HuH-7.5 (cell line): ENCODE data around the gene ZNF385B.

Experiments used
- DNase-seq: peaks from one replicate; pipeline ENCODE4 v3.0.0; 2011; ENCODE audit warnings: low spot score

Gene ZNF385B

DNA sequence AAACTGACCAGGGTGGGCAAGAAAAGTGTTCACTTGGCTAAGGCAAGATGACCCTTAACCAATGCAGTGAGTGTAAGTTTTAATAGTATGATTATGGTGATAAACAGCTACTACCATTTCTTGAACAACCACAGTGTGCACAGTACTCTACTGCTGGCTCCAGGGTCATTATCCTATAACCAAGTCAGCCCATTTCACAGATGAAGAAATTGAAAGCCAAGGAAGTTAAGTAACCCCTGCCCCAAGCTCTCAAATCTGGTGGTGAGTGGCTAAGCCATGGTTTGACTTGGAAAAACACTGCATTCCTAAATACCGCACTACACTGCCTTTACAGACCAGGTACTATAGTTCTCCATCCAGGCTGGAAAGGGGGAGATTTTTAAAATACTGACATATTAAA lies 5.7 kb downstream of the ZNF385B start:
- DNase-seq, result no peak

DNA sequence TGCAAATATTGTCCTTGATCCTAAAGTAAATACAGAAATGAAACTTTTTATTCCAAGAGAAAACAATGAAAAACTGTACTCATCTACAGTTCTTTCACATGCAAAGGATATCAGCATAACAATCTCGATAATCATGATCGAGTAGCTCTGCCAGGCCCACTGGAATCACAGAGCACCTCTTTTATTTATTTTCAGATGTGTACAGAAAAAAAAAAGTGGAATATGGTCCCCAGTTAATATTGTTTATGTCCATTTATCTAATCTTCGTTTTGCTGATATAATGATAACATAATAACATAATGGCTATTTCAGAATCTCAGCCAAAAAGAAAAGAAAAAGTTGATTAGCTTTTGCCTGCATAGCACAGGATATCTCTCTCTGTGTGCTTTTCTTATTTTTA lies 6.5 kb downstream of the ZNF385B start:
- no peak for DNase-seq

DNA sequence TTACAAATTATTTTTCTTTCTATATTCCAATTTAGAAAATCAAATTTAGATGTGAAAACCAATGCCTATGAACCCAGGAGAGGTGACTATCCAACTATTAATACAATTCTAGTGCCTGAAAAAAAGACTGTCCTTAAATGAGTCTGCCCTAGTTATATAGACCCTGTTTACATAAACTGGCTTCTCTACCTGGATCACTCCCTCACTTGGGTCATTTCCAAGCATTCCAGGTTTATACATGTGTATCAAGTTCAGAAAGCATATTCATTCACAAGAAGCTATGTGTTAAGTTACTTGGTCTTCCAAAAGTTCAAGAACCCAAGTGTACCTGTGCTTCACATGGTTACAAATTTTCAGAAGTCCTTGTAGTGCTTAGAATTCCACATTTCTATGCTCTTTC lies 8.3 kb downstream of the ZNF385B start:
- DNase-seq, result no peak

DNA sequence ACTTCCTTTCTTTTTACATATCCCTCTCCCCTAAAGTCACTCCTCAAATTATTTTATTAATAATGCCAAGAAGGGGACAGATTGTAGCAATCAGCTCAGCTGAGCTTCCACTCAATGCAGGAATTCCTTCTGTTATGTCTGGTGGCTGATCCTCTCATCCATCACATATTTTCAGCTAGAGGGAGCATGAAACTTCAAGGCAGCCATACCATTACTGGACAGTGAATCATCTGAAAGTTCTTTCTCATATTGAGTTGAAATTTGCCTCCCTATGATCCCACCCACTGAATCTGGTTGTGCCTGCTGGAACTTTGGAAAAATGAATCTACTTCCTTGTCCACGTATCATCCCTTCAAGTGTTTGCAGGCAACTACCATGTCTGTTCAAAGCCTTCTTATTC lies 11.2 kb downstream of the ZNF385B start:
- no peak for DNase-seq

DNA sequence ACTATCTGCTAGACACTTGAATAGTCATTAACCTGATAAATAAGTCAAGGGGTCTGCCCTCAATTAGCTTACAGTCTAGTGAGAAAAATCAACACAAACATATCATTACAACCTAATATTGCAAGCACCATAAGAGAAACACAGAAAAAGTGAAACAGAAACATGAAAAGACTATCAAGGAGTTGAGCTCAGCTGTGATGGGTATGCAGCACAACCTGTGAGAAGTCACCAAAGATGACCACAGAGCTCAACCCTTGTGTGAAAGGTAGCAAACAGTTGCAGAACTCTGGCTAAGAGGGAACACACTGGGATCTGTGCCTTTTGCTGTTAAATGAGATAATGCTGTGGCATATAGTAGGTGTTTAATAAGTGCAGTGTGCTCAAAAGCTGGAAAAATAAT lies 11.7 kb downstream of the ZNF385B start:
- DNase-seq, result no peak

DNA sequence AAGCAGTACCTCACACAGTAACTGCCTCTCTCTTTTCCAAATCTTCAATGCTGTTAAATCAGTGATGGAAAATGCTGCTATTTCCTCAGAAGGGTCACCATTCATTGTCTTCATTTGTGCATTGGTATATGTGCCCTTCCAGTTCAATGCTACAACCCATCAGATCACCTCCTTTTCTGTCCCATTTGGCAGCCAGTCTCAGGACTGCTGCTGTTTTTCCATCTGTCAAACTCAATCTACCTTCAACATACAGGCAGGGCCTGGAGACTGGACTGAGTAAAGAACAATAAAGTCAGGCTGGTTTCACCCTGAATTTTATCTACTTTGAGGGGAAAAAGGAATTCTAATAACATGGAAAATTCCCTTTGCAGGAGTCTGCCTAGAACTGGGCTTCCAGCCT lies 17.9 kb downstream of the ZNF385B start:
- DNase-seq, result no peak

DNA sequence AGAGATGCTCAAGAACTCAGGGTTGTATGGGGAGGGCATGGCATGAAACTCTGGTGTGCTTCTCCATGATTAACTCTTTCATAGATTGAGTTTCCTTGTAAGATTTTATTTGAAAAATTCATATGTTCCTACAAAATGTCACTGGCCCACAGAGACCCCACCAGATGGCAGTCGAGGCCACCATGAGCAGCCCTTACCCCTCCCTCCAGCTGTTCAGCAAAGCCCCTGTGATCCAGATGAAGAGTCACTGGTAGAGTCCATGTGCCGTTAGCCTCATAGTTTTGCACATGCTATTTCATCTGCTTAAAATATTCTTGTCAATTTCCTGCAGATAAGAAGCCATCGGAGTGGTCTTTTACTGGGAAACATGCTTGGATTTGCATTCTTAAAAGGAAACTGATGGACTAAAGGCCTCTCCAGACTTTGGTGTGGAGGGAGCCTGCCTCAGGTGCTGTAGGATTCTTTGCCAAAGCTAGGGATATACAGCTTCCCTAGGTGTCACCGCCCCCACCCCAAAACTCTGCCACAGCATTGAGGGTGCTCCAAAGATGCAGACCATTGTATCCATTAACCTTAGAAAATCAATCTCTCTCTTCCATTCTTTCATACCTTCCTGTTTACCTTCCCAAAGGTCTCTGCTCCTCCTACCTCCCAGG lies 18.8 kb downstream of the ZNF385B start:
- DNase-seq, result no peak

DNA sequence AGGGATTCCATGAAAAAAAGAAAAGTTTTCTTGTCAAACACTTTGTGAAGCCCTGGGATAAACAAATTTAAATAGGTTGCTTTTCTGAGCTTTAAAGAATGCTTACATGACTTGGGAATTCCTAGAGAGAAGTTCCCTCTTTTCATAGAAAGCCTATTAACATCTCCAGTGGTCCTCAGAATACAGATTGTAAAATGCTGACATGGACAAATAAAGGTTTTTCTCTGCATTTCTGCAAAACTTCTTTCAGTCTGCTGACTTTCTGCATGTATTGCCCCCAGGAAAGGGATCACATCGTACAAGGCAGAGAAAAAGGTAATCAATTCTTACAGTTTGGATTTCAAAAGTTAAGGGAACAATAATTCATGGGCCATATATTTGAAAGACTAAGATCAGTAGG lies 20.6 kb downstream of the ZNF385B start:
- DNase-seq, result no peak

DNA sequence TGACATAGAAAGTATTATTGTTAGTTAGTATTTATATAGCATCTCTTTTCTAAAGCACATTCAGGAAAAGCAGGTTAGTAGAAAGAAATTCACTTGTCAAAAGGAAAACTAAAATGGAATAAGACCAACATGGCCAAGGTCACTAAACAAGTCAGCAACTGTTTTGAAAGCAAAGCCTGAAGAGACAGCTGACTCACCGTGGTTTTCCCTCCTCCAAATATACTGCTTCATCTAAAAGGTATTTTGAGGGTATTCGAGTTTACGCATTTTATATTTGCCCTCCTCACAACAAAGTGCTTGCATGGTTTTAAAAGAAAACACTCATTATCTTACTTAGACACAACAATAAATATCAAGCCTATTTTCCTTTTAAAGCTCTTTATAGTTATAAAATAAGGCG lies 24.0 kb downstream of the ZNF385B start:
- no peak for DNase-seq

DNA sequence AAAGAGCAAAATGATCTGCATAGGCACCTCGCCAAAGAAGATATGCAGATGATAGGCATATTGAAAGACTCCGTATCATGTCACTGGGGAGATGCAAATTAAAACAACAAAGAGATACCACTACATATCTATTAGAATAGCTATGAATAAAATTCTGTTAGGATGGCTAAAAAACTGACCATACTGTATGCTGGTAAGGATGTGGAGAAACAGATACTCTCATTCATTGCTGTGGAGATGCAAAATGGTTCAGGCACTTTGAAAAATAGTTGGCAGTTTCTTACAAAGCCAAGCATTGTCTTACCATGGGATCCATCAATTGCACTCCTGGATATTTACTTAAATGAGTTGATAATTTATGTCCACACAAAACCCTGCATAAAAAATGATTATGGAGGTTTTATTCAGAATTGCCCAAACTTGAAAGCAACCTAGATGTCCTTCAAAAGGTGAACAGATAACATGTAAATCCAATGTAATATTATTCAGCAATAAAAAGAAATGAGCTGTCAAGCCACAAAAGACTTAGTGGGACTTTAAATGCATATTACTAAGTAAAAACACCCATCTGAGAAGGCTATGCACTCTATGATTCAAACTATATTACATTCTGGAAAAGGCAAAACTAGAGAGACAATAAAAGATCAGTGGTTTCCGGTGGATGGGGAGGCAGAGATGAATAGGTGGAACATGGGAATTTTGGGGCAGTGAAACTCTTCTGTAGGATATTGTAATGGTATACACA lies 31.2 kb downstream of the ZNF385B start:
- no peak for DNase-seq

DNA sequence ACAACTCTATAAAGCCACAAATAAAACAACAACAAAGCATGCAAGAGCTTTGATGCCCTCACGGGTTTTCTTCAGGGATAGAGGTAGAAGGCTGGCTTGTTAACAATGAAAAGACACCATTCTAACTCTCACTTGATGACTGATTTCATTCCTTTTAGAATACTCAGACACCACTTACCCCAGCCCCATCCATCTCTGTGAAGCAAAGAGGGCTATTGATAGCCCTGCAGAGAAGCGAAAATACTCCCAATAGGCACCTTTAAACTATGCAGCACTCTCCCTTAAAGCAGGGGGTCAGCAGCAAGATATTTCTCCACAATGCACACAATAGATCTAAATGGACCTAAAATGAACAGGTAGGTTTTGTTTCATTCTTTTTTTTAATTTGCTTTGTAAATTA lies 35.1 kb downstream of the ZNF385B start:
- DNase-seq, result no peak

DNA sequence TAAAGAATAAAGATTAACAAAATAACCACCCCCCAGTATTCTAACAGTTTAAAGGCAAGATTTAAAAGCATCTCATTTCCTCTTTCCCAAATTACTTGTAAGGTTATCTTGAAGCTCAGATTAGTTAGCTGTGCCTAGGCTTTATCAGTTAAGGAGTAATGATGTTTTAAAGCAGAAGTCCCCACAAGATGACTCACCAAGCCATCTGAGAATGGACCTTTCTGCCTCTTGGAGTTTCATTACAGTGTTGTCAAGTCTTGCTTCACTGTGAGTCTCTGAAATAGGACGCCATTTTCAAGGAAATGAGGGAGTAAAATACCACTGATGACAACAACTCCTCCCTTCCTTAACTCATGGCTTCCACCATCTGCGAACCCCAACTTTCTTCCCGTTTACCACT lies 35.9 kb downstream of the ZNF385B start:
- DNase-seq, result no peak

DNA sequence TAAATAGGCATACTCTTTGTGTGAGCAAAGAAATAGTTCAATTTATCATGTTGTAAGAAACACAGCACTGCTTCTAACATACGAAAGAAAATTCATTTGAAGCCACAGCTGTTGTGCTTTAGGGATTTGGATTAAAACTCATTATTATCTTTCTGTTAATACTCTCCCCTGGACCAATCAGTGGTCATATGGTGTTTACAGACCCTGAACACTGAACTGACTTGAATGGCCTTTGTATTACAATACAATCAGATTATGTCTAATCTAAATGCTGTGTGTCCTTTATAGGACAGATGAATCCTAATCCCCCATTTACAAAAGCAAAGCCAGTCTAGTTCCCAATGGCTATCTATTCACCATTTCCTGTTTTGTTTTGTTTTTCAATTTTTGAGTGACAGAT lies 36.5 kb downstream of the ZNF385B start:
- DNase-seq, result no peak

DNA sequence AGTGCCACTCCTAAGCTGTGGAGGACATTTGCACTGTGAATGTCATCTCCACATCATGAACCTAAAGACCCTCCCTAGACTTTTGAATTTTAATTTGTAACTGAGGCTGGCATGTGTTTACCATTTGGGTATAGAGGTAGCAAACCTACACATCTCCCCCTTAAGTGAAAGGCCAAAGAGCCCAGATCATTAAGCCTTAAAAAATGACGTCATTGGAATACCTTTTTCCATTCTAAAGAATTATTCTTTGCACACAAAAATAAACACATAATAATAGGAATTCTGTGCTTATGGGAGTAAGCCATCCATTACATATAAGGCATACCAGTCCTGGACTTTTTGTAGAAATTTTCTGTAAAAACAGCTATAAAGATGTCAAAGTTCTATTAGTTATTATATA lies 38.9 kb downstream of the ZNF385B start:
- DNase-seq, result no peak

DNA sequence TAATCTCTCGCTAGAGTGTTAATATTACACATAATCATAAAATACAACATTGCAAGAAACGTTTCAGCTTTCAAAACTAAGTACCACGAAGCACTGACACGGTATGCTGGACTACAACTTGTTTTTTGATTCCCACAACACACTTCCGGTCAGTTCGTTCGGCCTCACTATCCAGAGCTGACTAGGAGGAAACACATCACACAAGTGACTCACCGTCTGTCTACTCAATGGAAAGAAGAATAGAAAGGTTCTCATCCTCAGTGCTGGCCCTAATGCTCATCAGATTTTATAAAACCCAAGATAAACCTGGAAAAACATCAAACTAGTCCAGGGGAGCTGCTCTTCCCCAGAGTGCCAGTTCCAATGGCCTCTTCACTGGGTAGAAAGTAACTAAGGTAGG lies 42.9 kb downstream of the ZNF385B start:
- DNase-seq, result no peak

DNA sequence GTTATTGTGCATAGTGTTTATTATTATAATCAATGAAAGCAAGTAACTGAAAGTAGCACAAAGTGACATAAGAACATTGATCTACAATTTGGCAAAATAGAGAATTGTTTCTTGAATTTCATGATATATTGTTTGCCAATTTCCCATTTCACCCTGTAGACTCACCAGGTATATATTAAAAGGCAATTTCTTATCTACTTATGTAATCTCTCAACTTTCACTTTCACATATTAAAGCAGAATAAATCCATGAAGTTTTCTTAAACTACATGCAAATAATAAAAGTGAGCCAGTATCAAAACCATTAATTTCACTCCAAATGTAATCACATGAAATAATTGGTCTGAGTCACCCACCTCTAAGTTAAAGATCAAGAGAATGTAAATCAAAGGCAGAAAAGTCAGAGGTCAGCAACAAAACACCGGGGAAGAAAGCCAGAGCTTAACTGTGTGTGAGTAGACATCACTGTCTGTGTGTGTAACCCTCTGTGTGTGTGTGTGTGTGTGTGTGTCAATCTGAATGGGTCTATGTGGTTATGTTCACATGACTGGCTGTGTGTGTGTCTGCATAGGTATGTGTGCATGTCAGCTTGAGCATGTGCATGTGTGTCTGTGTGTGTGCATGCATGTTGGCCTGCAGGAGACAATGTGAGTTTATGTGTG lies 44.1 kb downstream of the ZNF385B start:
- no peak for DNase-seq

DNA sequence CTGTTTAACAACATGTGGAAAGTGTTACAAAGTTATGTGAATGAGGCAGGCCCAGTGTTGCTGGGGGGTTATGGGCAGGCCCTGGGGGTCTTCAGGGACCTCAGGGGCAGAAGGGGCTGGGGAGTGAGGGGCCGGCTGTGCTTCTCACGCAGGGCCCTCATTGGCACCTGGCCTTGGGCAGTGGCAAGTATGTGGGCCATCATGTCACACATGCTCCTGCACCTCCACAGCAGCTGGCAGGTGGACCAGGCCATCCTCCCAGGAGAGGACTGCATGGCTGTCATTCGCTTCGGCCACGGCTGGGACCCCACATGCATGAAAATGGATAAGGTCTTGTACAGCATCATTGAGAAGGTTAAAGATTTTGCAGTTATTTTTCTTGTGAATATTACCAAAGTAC lies 47.4 kb downstream of the ZNF385B start:
- no peak for DNase-seq

DNA sequence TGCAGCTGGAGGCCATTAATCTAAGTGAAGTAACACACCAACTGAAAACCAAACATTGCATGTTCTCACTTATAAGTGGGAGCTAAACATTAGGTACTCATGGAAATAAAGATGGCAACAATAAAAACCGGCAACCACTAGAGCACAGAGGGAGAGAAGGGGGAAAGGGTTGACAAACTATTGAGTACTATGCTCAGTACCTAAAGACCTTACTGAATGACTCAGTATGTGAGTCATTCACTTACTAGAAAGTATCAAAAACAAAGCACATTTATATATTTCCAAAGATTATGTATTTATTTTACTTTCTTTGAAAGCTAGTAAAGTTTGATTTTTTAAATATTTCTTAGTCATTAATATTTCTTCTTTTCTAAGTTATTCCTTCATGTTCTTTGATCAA lies 48.9 kb downstream of the ZNF385B start:
- no peak for DNase-seq

DNA sequence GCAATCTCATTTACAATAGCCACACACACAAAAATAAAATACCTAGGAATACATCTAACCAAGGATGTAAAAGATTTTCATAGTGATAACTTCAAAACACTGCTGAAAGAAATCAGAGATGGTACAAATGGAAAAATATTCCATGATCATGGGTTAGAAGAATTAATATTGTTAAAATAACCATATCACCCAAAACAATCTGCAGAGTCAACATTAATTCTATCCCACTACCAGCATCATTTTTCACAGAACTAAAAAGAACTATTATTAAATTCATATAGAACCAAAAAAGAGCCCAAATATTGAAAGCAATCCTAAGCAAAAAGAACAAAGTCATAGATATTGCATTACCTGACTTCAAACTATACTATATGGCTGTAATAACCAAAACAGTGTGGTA lies 50.4 kb downstream of the ZNF385B start:
- no peak for DNase-seq

DNA sequence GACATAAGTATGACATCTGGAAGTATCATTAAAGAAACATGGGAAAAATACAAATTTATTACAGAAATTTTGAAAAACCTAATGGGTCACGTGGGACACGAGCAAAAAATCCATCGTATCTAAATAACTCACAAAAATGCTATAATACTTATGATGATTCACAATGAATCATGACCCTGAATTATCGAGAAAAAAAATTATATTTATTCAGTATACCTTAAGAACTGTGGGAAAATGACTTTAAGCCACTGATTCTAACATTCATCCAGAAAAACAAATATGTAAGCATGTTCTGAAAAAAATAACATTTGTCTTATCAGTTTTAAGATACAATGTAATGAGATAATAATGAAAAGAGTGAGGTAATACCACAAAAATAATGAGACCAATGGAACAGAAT lies 51.8 kb downstream of the ZNF385B start:
- no peak for DNase-seq

DNA sequence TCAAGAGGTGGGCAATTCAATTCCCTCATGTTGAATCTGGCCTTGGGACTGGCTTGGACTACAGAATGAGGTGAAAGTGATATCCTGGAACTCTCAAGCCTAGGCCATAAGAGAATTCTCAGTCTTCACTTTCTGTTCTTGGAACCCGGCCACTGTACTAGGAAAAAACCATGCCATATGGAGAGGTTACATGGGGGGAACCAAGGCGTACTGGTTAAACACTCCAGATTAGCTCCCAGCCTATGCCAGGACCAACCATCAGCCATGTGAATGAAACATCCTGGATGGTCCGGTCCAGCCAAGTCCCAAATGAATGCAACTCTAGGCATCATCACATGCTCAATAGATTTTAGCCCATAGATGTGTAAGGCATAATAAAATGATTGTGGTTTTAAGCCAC lies 56.4 kb downstream of the ZNF385B start:
- DNase-seq, result no peak

DNA sequence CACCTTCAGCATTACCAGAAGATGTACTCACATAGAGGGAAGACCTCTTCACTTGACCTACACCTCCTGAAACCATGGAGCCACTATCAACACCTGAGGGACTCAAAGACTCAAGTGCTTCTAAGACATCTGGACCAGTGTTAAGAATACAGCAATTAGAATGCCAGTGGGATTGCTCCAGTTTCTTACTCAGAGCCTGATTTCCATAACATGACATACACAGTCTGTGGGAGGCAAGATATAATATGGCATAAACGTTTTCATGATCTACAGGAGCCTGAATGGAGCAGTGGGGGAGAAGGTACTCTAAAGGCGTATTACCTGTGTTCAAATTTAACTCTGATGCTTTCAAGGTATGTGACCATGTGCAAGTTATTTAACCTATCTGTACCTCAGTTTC lies 57.2 kb downstream of the ZNF385B start:
- DNase-seq, result no peak

DNA sequence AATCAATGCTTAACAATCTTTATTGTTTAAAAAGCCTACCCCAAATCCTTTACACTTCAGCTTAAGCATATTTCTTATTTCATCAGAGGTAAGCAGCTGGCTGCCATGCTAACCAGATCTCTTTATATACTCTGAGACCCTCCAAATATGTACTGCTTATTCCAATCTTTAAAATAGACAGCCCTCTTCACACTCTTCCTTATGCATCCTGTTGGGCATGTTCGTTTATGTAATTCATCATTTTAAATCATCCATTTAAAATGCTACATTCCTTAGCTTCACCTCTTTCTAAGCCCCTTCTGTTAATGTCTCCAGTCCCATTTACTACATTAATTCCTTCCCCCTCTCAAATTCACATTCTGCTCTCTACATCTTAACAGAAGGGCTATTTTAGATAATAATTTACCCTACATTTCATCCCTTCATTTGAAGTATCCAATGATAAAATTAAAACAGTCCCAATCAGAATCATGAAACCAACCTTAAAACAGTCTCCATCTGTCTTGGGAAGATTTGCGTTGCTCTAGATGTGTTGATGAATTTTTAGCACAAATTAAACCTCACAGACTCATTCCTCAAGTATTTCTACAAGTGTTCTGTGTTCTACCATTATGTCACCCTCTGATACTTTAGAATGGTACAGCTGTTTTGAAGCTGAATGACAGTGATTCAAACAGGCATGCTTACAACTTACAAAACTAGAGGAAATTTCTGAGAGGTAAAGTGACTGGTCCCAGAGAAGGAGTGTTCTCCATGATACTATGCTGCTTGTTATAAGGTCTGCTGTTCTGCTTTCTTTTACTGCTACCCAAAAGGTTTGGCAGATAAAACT lies 59.1 kb downstream of the ZNF385B start:
- no peak for DNase-seq
